BE2C (cell line): ENCODE results near the gene SLC38A11. TPM values are rescaled to one million over a fixed set of nuclear protein-coding genes. Genes with fewer than 3 reads are reported as not detected.
"Not testable (repeated sequence)": the region's sequence is repeated elsewhere in the genome, so short reads cannot be mapped to it uniquely, and the experiment has no call there.

ENCODE experiments used
- DNase-seq: peaks from one replicate; pipeline ENCODE4 v3.0.0-alpha.2; 2020
- H3K27me3 ChIP-seq: fragments of 250-450 bp; sonication (Bioruptor Pico); 2 replicates; pipeline ENCODE4 v1.5.1; 2020; ENCODE audit warnings: mild to moderate bottlenecking
- H3K36me3 ChIP-seq: fragments of 250-450 bp; sonication (Bioruptor Pico); 2 replicates; pipeline ENCODE4 v1.5.1; 2020; ENCODE audit warnings: mild to moderate bottlenecking
- H3K4me1 ChIP-seq: fragments of 250-450 bp; sonication (Bioruptor Pico); 2 replicates; pipeline ENCODE4 v1.5.1; 2020
- H3K4me3 ChIP-seq: 2 replicates; pipeline ENCODE4 v1.5.1; 2011; ENCODE audit warnings: low read depth, low read length
- H3K9me3 ChIP-seq: fragments of 250-450 bp; sonication (Bioruptor Pico); 2 replicates; pipeline ENCODE4 v1.5.1; 2020
- polyA plus RNA-seq: library from polyadenylated mRNA; unstranded; fragments of >200 nt; gene quantifications from one replicate; pipeline ENCODE4 v1.2.1, GENCODE V29; 2012; ENCODE audit warnings: low read depth, missing spikeins; ENCODE audit not compliant: insufficient read length, insufficient read depth
- TF ChIP-seq, protein P1 (sequence below): IDR thresholded peaks from 2 replicates; pipeline ENCODE4 v1.5.1; 2012; ENCODE audit warnings: mild to moderate bottlenecking, low read depth, low read length

SLC38A11 gene, protein sequence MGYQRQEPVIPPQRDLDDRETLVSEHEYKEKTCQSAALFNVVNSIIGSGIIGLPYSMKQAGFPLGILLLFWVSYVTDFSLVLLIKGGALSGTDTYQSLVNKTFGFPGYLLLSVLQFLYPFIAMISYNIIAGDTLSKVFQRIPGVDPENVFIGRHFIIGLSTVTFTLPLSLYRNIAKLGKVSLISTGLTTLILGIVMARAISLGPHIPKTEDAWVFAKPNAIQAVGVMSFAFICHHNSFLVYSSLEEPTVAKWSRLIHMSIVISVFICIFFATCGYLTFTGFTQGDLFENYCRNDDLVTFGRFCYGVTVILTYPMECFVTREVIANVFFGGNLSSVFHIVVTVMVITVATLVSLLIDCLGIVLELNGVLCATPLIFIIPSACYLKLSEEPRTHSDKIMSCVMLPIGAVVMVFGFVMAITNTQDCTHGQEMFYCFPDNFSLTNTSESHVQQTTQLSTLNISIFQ
- 0.90 TPM for polyA plus RNA-seq

- Histone ChIP-seq H3K4me3 (peak within 1 kb of the TSS; percentile 66), H3K27me3 (no peaks in the 10 kb centered on the region), H3K4me1 (no peaks in the 10 kb centered on the region), H3K9me3 (no peaks in the 10 kb centered on the region), H3K36me3 (no peaks in the 10 kb centered on the region)
- peak; percentile 53 for DNase-seq
- TF ChIP-seq, protein P1, sequence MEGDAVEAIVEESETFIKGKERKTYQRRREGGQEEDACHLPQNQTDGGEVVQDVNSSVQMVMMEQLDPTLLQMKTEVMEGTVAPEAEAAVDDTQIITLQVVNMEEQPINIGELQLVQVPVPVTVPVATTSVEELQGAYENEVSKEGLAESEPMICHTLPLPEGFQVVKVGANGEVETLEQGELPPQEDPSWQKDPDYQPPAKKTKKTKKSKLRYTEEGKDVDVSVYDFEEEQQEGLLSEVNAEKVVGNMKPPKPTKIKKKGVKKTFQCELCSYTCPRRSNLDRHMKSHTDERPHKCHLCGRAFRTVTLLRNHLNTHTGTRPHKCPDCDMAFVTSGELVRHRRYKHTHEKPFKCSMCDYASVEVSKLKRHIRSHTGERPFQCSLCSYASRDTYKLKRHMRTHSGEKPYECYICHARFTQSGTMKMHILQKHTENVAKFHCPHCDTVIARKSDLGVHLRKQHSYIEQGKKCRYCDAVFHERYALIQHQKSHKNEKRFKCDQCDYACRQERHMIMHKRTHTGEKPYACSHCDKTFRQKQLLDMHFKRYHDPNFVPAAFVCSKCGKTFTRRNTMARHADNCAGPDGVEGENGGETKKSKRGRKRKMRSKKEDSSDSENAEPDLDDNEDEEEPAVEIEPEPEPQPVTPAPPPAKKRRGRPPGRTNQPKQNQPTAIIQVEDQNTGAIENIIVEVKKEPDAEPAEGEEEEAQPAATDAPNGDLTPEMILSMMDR, result peak; percentile 9; the same call in 1 of the 2 replicates
Measured at GRCh38 chr2:164954954-164955701, at the start of gene SLC38A11. TSS of gene SLC38A11 (minus strand) at chr2:164955525. CDS start at chr2:164955247, 278 bp downstream.

GRCh38 chr2:165003443-165004130, 48.3 kb upstream of the SLC38A11 start:
- H3K27me3 ChIP-seq, result no peaks in the 10 kb centered on the region
- no peaks in the 10 kb centered on the region for H3K36me3 ChIP-seq
- H3K4me1 ChIP-seq, result no peaks in the 10 kb centered on the region
- H3K4me3 ChIP-seq, result no peak overlapping the region
- H3K9me3 ChIP-seq, result no peaks in the 10 kb centered on the region
- DNase-seq, result no peak
- TF ChIP-seq, protein P1, result no peak

GRCh38 chr2:165002638-165003037, 47.3 kb upstream of the SLC38A11 start:
- H3K4me3 ChIP-seq, result no peak overlapping the region
- TF ChIP-seq, protein P1, result no peak
- H3K4me1 ChIP-seq, result no peaks in the 10 kb centered on the region
- no peaks in the 10 kb centered on the region for H3K27me3 ChIP-seq
- DNase-seq, result no peak
- H3K9me3 ChIP-seq, result no peaks in the 10 kb centered on the region
- H3K36me3 ChIP-seq, result no peaks in the 10 kb centered on the region

DNA sequence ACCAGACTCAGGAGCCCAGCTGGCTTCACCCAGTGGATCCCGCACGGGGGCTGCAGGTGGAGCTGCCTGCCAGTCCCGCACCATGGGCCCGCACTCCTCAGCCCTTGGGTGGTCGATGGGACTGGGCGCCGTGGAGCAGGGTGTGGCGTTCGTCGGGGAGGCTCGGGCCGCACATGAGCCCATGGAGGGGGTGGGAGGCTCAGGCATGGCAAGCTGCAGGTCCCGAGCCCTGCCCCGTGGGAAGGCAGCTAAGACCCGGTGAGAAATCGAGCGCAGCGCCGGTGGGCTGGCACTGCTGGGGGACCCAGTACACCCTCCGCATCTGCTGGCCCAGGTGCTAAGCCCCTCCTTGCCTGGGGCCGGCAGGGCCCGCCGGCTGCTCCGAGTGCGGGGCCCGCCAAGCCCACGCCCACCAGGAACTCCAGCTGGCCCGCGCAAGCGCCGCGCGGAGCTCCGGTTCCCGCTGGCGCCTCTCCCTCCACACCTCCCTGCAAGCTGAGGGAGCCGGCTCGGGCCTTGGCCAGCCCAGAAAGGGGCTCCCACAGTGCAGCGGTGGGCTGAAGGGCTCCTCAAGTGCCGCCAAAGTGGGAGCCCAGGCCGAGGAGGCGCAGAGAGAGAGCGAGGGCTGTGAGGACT, 39.5 kb upstream of the SLC38A11 start:
- DNase-seq, H3K9me3 ChIP-seq, H3K36me3 ChIP-seq, H3K4me1 ChIP-seq, H3K27me3 ChIP-seq, H3K4me3 ChIP-seq: not testable (repeated sequence)

GRCh38 chr2:164993287-164994016, 38.1 kb upstream of the SLC38A11 start:
- no peak for DNase-seq
- Histone ChIP-seq H3K4me1 (no peaks in the 10 kb centered on the region), H3K27me3 (no peaks in the 10 kb centered on the region), H3K9me3 (no peaks in the 10 kb centered on the region), H3K4me3 (no peak overlapping the region), H3K36me3 (no peaks in the 10 kb centered on the region)
- TF ChIP-seq, protein P1, result no peak
